ENCODE measurements around the gene UNC13D.

The UNC13D gene

DNA sequence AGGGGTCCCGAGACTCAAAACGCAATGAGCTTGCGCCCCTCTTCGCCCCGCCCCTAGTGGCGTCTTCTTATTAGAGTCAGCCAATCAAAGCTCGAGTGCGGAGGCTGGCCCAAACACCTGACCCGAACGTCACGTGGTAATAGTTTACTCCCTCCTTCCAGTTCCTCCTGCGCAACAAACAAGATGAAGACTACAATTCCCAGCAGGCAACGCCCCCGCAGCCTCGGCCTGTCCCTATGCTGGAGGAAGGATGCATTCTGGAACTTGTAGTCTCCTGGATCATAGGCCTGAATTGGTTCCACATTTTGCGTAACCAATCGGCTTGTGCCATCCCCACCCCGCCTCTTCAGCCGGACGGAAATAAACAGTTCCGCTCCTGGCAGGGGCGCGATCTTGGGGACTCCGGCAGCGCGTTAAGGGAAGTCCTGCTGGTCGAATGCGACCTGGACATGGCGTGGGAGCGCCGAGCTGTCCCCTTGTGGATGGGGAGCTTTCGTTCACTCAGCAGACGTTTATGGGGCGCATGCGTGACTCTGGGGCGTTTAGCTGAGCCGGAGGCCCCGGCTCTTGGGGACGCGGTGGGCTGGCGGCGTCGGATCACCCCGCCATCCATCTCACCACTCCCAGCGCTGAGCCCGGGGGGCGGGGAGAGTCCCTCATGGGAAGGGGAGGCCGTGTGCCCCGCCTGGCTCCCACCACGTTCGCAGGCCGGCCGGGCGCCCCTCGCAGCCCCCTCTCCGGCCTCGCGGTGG lies 11.3 kb upstream of the UNC13D start, which contains the start of gene WBP2 (continued):
- TF ChIP-seq HOXD13 (CRISPR knock-in tag; IDR thresholded peaks at IDR 0.05; ENCODE audit: borderline replicate concordance) (no peak), ZNF423 (tag by site-specific recombination; IDR thresholded peaks at IDR 0.05) (peak; percentile 61; the same call in 1 of the 2 replicates), ZNF514 (tag by site-specific recombination; IDR thresholded peaks at IDR 0.05) (no peak), ZNF362 (tag by site-specific recombination; IDR thresholded peaks at IDR 0.05) (no peak), YY2 (tag by site-specific recombination; IDR thresholded peaks at IDR 0.05) (peak; percentile 64), ZNF558 (tag by site-specific recombination; IDR thresholded peaks at IDR 0.05) (no peak), SCRT2 (tag by site-specific recombination; IDR thresholded peaks at IDR 0.05) (no peak), ZNF302 (tag by site-specific recombination; IDR thresholded peaks at IDR 0.05; ENCODE audit: low read depth) (no peak), ZNF830 (tag by site-specific recombination; IDR thresholded peaks at IDR 0.05; ENCODE audit: low read depth) (no peak), ZNF280D (tag by site-specific recombination; IDR thresholded peaks at IDR 0.05) (no peak), ZNF626 (tag by site-specific recombination; IDR thresholded peaks at IDR 0.05) (no peak), ZEB2 (tag by site-specific recombination; IDR thresholded peaks at IDR 0.05) (peak; percentile 71), ZNF140 (tag by site-specific recombination; IDR thresholded peaks at IDR 0.05) (peak; percentile 100), ZNF600 (tag by site-specific recombination; IDR thresholded peaks at IDR 0.05) (no peak), ZNF341 (tag by site-specific recombination; IDR thresholded peaks at IDR 0.05; ENCODE audit: low read depth) (peak; percentile 20; the same call in 1 of the 2 replicates), ZBTB1 (tag by site-specific recombination; IDR thresholded peaks at IDR 0.05) (no peak), ZNF324 (tag by site-specific recombination; IDR thresholded peaks at IDR 0.05) (peak; percentile 64), ZNF175 (tag by site-specific recombination; IDR thresholded peaks at IDR 0.05) (no peak), ZFP41 (tag by site-specific recombination; IDR thresholded peaks at IDR 0.05; ENCODE audit: borderline replicate concordance) (no peak), ZNF266 (tag by site-specific recombination; IDR thresholded peaks at IDR 0.05; ENCODE audit: low read depth) (0 out of 2 replicates have a peak, but pooled peaks have one; percentile 18), ZNF621 (tag by site-specific recombination; IDR thresholded peaks at IDR 0.05) (no peak), SETDB1 (IDR thresholded peaks at IDR 0.05; ENCODE audit: insufficient read length, low read length) (no peak), ZBTB17 (tag by site-specific recombination; IDR thresholded peaks at IDR 0.05) (peak; percentile 100), REST (tag by site-specific recombination; IDR thresholded peaks at IDR 0.05) (0 out of 2 replicates have a peak, but pooled peaks have one; percentile 16), ZBTB7A (tag by site-specific recombination; IDR thresholded peaks at IDR 0.05; ENCODE audit: low read depth) (peak; percentile 46; the same call in 1 of the 2 replicates), ZNF202 (tag by site-specific recombination; IDR thresholded peaks at IDR 0.05; ENCODE audit: borderline replicate concordance) (no peak), TRIM28 (IDR thresholded peaks at IDR 0.05; ENCODE audit: borderline replicate concordance, low read length) (peak; percentile 64; the same call in 1 of the 2 replicates), SALL2 (tag by site-specific recombination; IDR thresholded peaks at IDR 0.05; ENCODE audit: borderline replicate concordance) (no peak)
- TF ChIP-seq, protein P1, sequence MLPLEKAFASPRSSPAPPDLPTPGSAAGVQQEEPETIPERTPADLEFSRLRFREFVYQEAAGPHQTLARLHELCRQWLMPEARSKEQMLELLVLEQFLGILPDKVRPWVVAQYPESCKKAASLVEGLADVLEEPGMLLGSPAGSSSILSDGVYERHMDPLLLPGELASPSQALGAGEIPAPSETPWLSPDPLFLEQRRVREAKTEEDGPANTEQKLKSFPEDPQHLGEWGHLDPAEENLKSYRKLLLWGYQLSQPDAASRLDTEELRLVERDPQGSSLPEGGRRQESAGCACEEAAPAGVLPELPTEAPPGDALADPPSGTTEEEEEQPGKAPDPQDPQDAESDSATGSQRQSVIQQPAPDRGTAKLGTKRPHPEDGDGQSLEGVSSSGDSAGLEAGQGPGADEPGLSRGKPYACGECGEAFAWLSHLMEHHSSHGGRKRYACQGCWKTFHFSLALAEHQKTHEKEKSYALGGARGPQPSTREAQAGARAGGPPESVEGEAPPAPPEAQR (tag by site-specific recombination; IDR thresholded peaks at IDR 0.05) = 0 out of 2 replicates have a peak, but pooled peaks have one; percentile 42
- TF ChIP-seq, protein P2, sequence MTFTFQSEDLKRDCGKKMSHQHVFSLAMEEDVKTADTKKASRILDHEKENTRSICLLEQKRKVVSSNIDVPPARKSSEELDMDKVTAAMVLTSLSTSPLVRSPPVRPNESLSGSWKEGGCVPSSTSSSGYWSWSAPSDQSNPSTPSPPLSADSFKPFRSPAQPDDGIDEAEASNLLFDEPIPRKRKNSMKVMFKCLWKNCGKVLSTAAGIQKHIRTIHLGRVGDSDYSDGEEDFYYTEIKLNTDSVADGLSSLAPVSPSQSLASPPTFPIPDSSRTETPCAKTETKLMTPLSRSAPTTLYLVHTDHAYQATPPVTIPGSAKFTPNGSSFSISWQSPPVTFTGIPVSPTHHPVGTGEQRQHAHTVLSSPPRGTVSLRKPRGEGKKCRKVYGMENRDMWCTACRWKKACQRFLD (tag by site-specific recombination; IDR thresholded peaks at IDR 0.05) = no peak

All from HEK293 (cell line).